Smooth muscle cell (in vitro differentiated cells): Measurements from ENCODE around the gene FADS1. TPM values are rescaled to one million over a fixed set of nuclear protein-coding genes. Genes with fewer than 3 reads are reported as not detected.

ENCODE experiments used
- DNase-seq: peaks from one replicate; lab custom pipeline; 2025; ENCODE audit not compliant: unreplicated experiment; lab: John Stamatoyannopoulos, UW
- H2AFZ ChIP-seq: fragments of 200-600 bp; sonication (generic); 2 replicates; pipeline ENCODE4 v1.6.0; 2016; ENCODE audit warnings: antibody characterized with exemption, low read depth, mild to moderate bottlenecking
- H3F3A ChIP-seq: fragments of 200-600 bp; sonication (generic); 2 replicates; pipeline ENCODE4 v1.6.0; 2017; ENCODE audit warnings: antibody characterized with exemption, low read depth
- H3K27ac ChIP-seq: fragments of 200-600 bp; sonication (generic); 2 replicates; pipeline ENCODE4 v1.5.1; 2016; ENCODE audit warnings: low read depth, mild to moderate bottlenecking
- H3K27me3 ChIP-seq: fragments of 200-600 bp; sonication (generic); 2 replicates; pipeline ENCODE4 v1.6.1; 2016; ENCODE audit warnings: low read depth, mild to moderate bottlenecking
- H3K36me3 ChIP-seq: fragments of 200-600 bp; sonication (generic); 2 replicates; pipeline ENCODE4 v1.5.1; 2016; ENCODE audit warnings: low read depth
- H3K4me1 ChIP-seq: fragments of 200-600 bp; sonication (generic); 2 replicates; pipeline ENCODE4 v1.5.1; 2016; ENCODE audit warnings: low read depth
- H3K4me2 ChIP-seq: fragments of 200-600 bp; sonication (generic); 2 replicates; pipeline ENCODE4 v1.6.0; 2016; ENCODE audit warnings: mild to moderate bottlenecking
- H3K4me3 ChIP-seq: fragments of 200-600 bp; sonication (generic); 2 replicates; pipeline ENCODE4 v1.5.1; 2016; ENCODE audit warnings: mild to moderate bottlenecking
- H3K79me2 ChIP-seq: fragments of 200-600 bp; sonication (generic); 2 replicates; pipeline ENCODE4 v1.6.0; 2016; ENCODE audit warnings: low read depth, mild to moderate bottlenecking
- H3K9ac ChIP-seq: fragments of 200-600 bp; sonication (generic); 2 replicates; pipeline ENCODE4 v1.6.0; 2016; ENCODE audit warnings: low read depth
- H3K9me3 ChIP-seq: fragments of 200-600 bp; sonication (generic); replicated peaks from 2 replicates; pipeline ENCODE4 v1.5.1; 2016; ENCODE audit warnings: low read depth
- H4K20me1 ChIP-seq: fragments of 200-600 bp; sonication (generic); 2 replicates; pipeline ENCODE4 v1.6.0; 2016; ENCODE audit warnings: low read depth
- CTCF ChIP-seq: fragments of 200-600 bp; sonication (generic); IDR thresholded peaks from 2 replicates; pipeline ENCODE4 v1.5.1; 2017; ENCODE audit warnings: borderline replicate concordance, mild to moderate bottlenecking, antibody characterized with exemption; ENCODE audit not compliant: insufficient read depth, poor library complexity, severe bottlenecking
- WGBS: methylation state at CpG from one replicate; pipeline ENCODE4 v1.1.7; 2016; ENCODE audit warnings: low lambda C conversion rate; 5-methylcytosine and 5-hydroxymethylcytosine counted together
- polyA plus RNA-seq: library from polyadenylated mRNA; unstranded; fragments of >200 nt; fragmentation: Nextera tagmentation; extraction: Ambion mirVana; gene quantifications from 2 replicates; pipeline ENCODE4 v1.2.1, GENCODE V29; 2016
- total RNA-seq: library from RNA; depleted of rRNA; stranded (reverse); fragments of >200 nt; gene quantifications from 2 replicates; pipeline ENCODE4 v1.2.3, GENCODE V29; 2014

FADS1 gene
- total and polyA plus RNA-seq, 2 experiments from 2014 or later, result 122 to 266 TPM

GRCh38 chr11:61847914-61848581 lies 31.2 kb upstream of the FADS1 start:
- no peak overlapping the region for H3K9ac ChIP-seq
- H3K36me3 ChIP-seq, result peaks cover 12% of the 10 kb centered on the region
- H3K9me3 ChIP-seq, result no peaks in the 10 kb centered on the region
- no peak overlapping the region for H3K4me3 ChIP-seq
- H2AFZ ChIP-seq, result no peak overlapping the region
- peaks cover 78% of the 10 kb centered on the region for H4K20me1 ChIP-seq
- peaks cover 9% of the 10 kb centered on the region for H3F3A ChIP-seq
- no peak for DNase-seq
- H3K4me1 ChIP-seq, result no peaks in the 10 kb centered on the region
- peaks cover 9% of the 10 kb centered on the region for H3K79me2 ChIP-seq
- 95% methylated on average over 18 of the region's 18 CpGs for WGBS
- H3K27ac ChIP-seq, result no peak overlapping the region
- no peaks in the 10 kb centered on the region for H3K27me3 ChIP-seq
- TF ChIP-seq CTCF, result no peak
- H3K4me2 ChIP-seq, result no peak overlapping the region

DNA sequence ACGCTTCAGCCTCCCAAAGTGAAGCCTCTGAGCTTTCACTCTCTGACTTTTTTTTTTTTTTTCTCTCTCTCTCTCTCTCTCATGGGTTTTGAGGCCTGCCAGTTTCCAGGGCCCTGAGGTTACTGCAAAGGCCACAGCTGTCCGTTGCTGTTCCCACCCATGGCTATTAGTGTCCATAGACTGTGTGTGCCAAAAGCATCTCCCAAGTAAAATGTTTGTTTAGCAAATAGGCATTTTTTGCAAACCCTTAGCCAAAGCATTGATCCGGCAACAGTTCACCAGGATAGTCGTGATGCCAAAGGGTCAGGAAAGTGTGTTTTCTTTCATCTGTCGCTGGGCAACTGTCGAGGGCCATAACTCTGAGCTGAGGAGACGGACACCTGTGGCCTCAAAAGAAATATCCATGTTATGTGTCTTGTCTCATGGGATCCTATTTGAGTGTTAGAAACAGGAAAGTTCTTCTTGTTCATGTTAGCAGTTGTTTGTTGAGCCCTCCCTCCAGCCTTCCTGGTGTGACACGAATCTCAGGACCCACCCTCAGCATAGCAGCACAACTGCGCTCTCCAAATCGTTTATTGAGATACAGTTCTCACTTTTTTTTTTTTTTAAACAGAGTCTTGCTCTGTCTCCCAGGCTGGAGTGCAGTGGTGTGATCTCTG lies 29.7 kb upstream of the FADS1 start:
- peaks cover 9% of the 10 kb centered on the region for H3F3A ChIP-seq
- H3K4me3 ChIP-seq, result no peak overlapping the region
- no peak for DNase-seq
- no peak overlapping the region for H3K9ac ChIP-seq
- no peak for TF ChIP-seq CTCF
- WGBS, result 98% methylated on average over 10 of the region's 10 CpGs
- no peaks in the 10 kb centered on the region for H3K27me3 ChIP-seq
- no peak overlapping the region for H2AFZ ChIP-seq
- H3K36me3 ChIP-seq, result peaks cover 18% of the 10 kb centered on the region
- H3K9me3 ChIP-seq, result no peaks in the 10 kb centered on the region
- no peak overlapping the region for H3K27ac ChIP-seq
- no peak overlapping the region for H3K4me2 ChIP-seq
- peaks cover 15% of the 10 kb centered on the region for H3K79me2 ChIP-seq
- peaks cover 78% of the 10 kb centered on the region for H4K20me1 ChIP-seq
- no peaks in the 10 kb centered on the region for H3K4me1 ChIP-seq

DNA sequence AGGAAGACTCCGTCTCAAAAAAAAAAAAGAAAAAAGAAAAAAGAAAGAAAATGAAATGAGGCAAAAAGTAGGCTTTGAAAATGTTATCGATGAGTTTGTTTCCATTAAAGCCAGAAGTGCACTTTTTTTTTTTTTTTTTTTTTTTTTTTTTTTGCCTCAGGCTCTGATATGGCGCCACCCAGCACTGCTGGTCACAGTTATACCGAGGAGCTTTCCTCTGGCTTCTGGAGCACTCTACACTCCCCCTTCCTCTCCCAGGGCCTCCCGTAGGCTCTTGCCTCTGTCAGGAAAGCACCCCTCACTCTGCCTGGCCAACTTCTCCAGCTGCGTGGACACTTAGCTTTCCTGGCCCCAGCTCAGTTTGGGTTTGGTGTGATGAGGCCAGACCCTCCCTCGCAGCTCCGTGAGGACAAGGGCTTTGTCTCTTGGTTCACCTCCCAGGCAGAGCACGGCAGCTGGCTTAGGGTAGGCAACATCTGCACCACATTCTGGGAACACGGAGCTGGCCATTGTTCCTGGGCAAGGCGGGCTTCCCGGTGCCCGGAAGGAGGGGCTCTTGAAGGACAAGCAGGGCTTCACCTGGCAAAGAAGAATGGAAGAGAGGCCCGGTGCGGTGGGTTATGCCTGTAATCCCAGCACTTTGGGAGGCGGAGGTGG lies 28.2 kb upstream of the FADS1 start:
- WGBS, result 91% methylated on average over 16 of the region's 16 CpGs
- no peak overlapping the region for H3K9ac ChIP-seq
- H3K4me3 ChIP-seq, result no peak overlapping the region
- TF ChIP-seq CTCF, result no peak
- H3K4me2 ChIP-seq, result no peak overlapping the region
- no peak for DNase-seq
- peaks cover 79% of the 10 kb centered on the region for H4K20me1 ChIP-seq
- no peaks in the 10 kb centered on the region for H3K27me3 ChIP-seq
- peaks cover 19% of the 10 kb centered on the region for H3K36me3 ChIP-seq
- no peak overlapping the region for H2AFZ ChIP-seq
- no peak overlapping the region for H3K27ac ChIP-seq
- peaks cover 15% of the 10 kb centered on the region for H3K79me2 ChIP-seq
- H3K4me1 ChIP-seq, result no peaks in the 10 kb centered on the region
- peaks cover 9% of the 10 kb centered on the region for H3F3A ChIP-seq
- H3K9me3 ChIP-seq, result no peaks in the 10 kb centered on the region

DNA sequence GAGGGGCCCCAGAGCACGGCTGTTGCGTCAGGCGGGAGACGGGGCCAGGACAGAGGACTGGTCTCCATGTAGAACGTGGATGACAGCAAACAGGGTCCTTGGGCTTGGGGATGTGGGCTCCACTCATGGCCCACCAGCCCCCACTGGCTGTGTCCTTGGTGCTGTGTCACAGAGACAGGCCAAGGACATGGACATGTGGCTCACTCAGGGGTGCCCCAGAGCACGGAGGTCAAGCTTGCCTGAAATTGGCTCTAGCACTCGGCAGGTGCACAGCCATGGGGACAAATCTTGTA lies 25.7 kb upstream of the FADS1 start:
- Histone ChIP-seq H3K27ac (no peak overlapping the region), H3K9me3 (no peaks in the 10 kb centered on the region), H4K20me1 (peaks cover 79% of the 10 kb centered on the region), H3K79me2 (peaks cover 29% of the 10 kb centered on the region), H3K4me1 (no peaks in the 10 kb centered on the region), H3K9ac (no peak overlapping the region), H3K27me3 (no peaks in the 10 kb centered on the region), H3F3A (peaks cover 5% of the 10 kb centered on the region), H3K36me3 (peaks cover 13% of the 10 kb centered on the region), H3K4me2 (no peak overlapping the region), H3K4me3 (no peak overlapping the region), H2AFZ (no peak overlapping the region)
- DNase-seq, result no peak
- no peak for TF ChIP-seq CTCF
- 97% methylated on average over 7 of the region's 7 CpGs for WGBS
